GM13976 (cell line): Measurements from ENCODE around the gene HDHD3.

Experiments used
- DNase-seq: peaks from one replicate; pipeline ENCODE4 v3.0.0; 2012; ENCODE audit warnings: low spot score
- CTCF ChIP-seq: IDR thresholded peaks from 2 replicates; pipeline ENCODE4 v1.5.1; 2012; ENCODE audit warnings: borderline replicate concordance, mild to moderate bottlenecking; ENCODE audit not compliant: insufficient read depth; ENCODE audit errors: extremely low read depth, missing control alignments, control extremely low read depth
- in situ Hi-C: fragments of 300-500 bp; cut with MboI; formaldehyde crosslinking; loops from one replicate; pipeline ENCODE4 v1.12.0; 2022; ENCODE audit warnings: low sequenced_read_pairs, mixed read lengths, inconsistent platforms; ENCODE audit not compliant: unreplicated experiment

The HDHD3 gene

GRCh38 chr9:113360242-113360842 is 16.4 kb downstream of the HDHD3 start:
- in situ Hi-C loops = no loop called here
- DNase-seq = no peak
- no peak for TF ChIP-seq CTCF

- no peak for TF ChIP-seq CTCF
- DNase-seq = no peak
- in situ Hi-C loops = no loop called here
Observed at GRCh38 chr9:113359385-113359784, 17.4 kb downstream of the HDHD3 start.

- no peak for TF ChIP-seq CTCF
- no peak for DNase-seq
- in situ Hi-C loops = no loop called here
Observed at GRCh38 chr9:113356686-113357292, 20.0 kb downstream of the HDHD3 start.

GRCh38 chr9:113355040-113355596 is 21.7 kb downstream of the HDHD3 start:
- DNase-seq = no peak
- TF ChIP-seq CTCF = no peak
- in situ Hi-C loops = no loop called here

- TF ChIP-seq CTCF = no peak
- DNase-seq = no peak
- in situ Hi-C loops = no loop called here
Observed at GRCh38 chr9:113352411-113352810, 24.4 kb downstream of the HDHD3 start.

- no peak for DNase-seq
- in situ Hi-C loops = no loop called here
- no peak for TF ChIP-seq CTCF
Observed at GRCh38 chr9:113352006-113352405, 24.8 kb downstream of the HDHD3 start.
